HepG2 (cell line): ENCODE data around the gene FNDC4. TPM values are rescaled to one million over a fixed set of nuclear protein-coding genes. Genes with fewer than 3 reads are reported as not detected.

ENCODE experiments used
- ARID3A ChIP-seq: IDR thresholded peaks from 2 replicates; pipeline ENCODE4 v1.6.1; 2012; ENCODE audit warnings: low read depth, low read length, improper control_type of control experiment
- CEBPB ChIP-seq: IDR thresholded peaks from 2 replicates; pipeline ENCODE4 v1.6.1; 2011; ENCODE audit warnings: low read depth, low read length, improper control_type of control experiment, borderline replicate concordance
- DBP ChIP-seq: sonication (generic); formaldehyde crosslinking; IDR thresholded peaks from 2 replicates; pipeline ENCODE4 v1.4.0; 2020; ENCODE audit warnings: missing genetic modification reagents; ENCODE audit errors: not compliant biosample characterization
- EED ChIP-seq: sonication (generic); formaldehyde crosslinking; IDR thresholded peaks from 2 replicates; pipeline ENCODE4 v1.5.0; 2020; ENCODE audit warnings: mild to moderate bottlenecking, missing genetic modification reagents
- ELF4 ChIP-seq: sonication (generic); formaldehyde crosslinking; IDR thresholded peaks from 2 replicates; pipeline ENCODE4 v1.5.0; 2020; ENCODE audit warnings: missing genetic modification reagents, mild to moderate bottlenecking, moderate library complexity, borderline replicate concordance
- GPN1 ChIP-seq: sonication (generic); formaldehyde crosslinking; IDR thresholded peaks from 2 replicates; pipeline ENCODE4 v1.5.1; 2020; ENCODE audit warnings: missing genetic modification reagents, borderline replicate concordance
- MAFG ChIP-seq: sonication (generic); formaldehyde crosslinking; IDR thresholded peaks from 2 replicates; pipeline ENCODE4 v1.5.1; 2020; ENCODE audit warnings: mild to moderate bottlenecking, missing genetic modification reagents
- PAF1 ChIP-seq: IDR thresholded peaks from 2 replicates; pipeline ENCODE4 v1.6.1; 2016; ENCODE audit warnings: missing genetic modification reagents, missing compliant biosample characterization
- SNRNP70 ChIP-seq: fragments of 200-400 bp; formaldehyde crosslinking; IDR thresholded peaks from 2 replicates; pipeline ENCODE4 v1.6.1; 2017; ENCODE audit warnings: mild to moderate bottlenecking, low read depth, low read length, moderate library complexity
- TCF7 ChIP-seq: sonication (generic); IDR thresholded peaks from 2 replicates; pipeline ENCODE4 v1.6.1; 2016; ENCODE audit warnings: antibody characterized with exemption, low read depth
- TMF1 ChIP-seq: sonication (generic); formaldehyde crosslinking; IDR thresholded peaks from 2 replicates; pipeline ENCODE4 v1.8.1; 2022; ENCODE audit warnings: low read depth, missing genetic modification reagents
- TRIM22 ChIP-seq: fragments of 450-650 bp; IDR thresholded peaks from 2 replicates; pipeline ENCODE4 v1.6.1; 2017
- ZNF20 ChIP-seq: sonication (generic); formaldehyde crosslinking; IDR thresholded peaks from 2 replicates; pipeline ENCODE4 v1.4.0; 2020; ENCODE audit warnings: mild to moderate bottlenecking, moderate library complexity, missing genetic modification reagents
- ZNF616 ChIP-seq: sonication (generic); formaldehyde crosslinking; IDR thresholded peaks from 2 replicates; pipeline ENCODE4 v1.5.0; 2020; ENCODE audit warnings: low read depth, mild to moderate bottlenecking, missing genetic modification reagents
- ZNF639 ChIP-seq: conservative IDR thresholded peaks from 2 replicates; pipeline ENCODE4 v1.6.1; 2018; ENCODE audit warnings: missing genetic modification reagents
- polyA plus RNA-seq, 8 experiments: library from polyadenylated mRNA; depleted of rRNA in 3 of 8; stranded (reverse) in 7 of 8; unstranded in 1 of 8; fragments of >200 nt; fragmentation: Illumina TruSeq in 4 of 8; extraction: Trizol in 4 of 8; gene quantifications; 2 replicates each; pipeline versions ENCODE4 v1.2.1 to v1.2.3, GENCODE V29; 2011 to 2016; ENCODE audit warnings: low read depth in 4 of 8, missing spikeins in 1 of 8, mixed read lengths in 1 of 8; ENCODE audit not compliant: insufficient read depth in 1 of 8
- total RNA-seq, 5 experiments: library from RNA; depleted of rRNA; stranded (reverse); fragments of >200 nt; fragmentation: Illumina TruSeq; extraction: Trizol; gene quantifications; 2 replicates each; pipeline ENCODE4 v1.2.3, GENCODE V29; 2016; ENCODE audit warnings: low read depth in 1 of 5
- TF ChIP-seq, protein P1 (sequence below): sonication (generic); formaldehyde crosslinking; IDR thresholded peaks from 2 replicates; pipeline ENCODE4 v1.5.0; 2020; ENCODE audit warnings: missing genetic modification reagents
- TF ChIP-seq, protein P2 (sequence below): sonication (generic); formaldehyde crosslinking; IDR thresholded peaks from 2 replicates; pipeline ENCODE4 v1.8.0; 2022; ENCODE audit warnings: mild to moderate bottlenecking, missing genetic modification reagents, moderate library complexity
- TF ChIP-seq, protein P3 (sequence below): sonication (generic); formaldehyde crosslinking; IDR thresholded peaks from 2 replicates; pipeline ENCODE4 v1.5.0; 2020; ENCODE audit warnings: missing genetic modification reagents

FNDC4 gene
- total and polyA plus RNA-seq, 2 of the 13 experiments (the other 11 are each of a cell fraction or from before 2014, with no cell fraction given) = 9.0 to 17.4 TPM

DNA sequence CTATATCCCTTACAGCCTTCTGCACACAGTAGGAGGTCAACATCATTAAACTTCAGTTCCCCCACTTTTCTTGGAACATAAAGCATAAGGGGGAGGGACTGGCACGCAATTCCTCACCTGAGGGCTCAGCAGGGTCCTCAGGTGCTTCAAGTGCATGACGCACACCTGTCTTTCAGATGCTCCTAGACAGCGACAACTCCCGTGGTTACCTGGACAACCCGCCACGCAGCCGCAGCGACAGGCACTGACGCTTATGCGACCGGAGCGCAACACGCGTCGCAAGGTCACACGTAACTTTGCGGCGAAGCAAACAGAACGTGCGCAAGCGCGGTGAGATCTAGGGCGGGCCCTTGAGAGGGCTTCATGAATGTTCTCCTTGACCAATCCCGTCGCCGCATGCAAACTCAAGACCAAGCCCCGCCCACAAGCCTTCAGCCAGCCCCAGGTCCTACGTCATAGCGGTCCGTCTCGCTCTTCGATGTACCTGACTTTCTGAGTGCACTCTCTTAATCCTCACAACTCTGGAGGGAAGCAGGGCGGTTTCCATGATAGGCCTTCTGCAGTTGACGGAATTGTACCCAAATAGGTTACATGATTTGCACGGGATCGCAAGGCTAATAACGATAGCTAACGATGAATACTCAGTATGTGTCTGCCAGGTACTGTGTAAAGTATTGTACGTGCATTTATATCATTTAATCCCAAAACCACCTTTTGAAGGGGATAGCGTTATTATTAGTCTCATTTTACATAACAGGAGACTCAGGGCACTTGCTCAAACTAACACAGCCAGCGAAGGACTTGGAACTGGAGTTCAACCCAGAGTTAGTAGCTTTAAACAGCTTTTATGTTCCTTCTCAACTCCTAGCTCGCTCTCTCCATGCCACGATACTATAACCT lies 5.3 kb downstream of the FNDC4 start, which contains the start of gene IFT172 (continued):
- TF ChIP-seq ZNF616 (peak; percentile 74; the same call in 1 of the 2 replicates), CEBPB (peak; percentile 50; the same call in 1 of the 2 replicates), MAFG (CRISPR knock-in tag) (no peak), TCF7 (no peak), DBP (CRISPR knock-in tag) (no peak), ELF4 (CRISPR knock-in tag) (no peak), ZNF20 (CRISPR knock-in tag) (no peak), ZNF639 (peak; percentile 76; the same call in 1 of the 2 replicates), ARID3A (no peak), TMF1 (CRISPR knock-in tag) (no peak), SNRNP70 (no peak), PAF1 (no peak), TRIM22 (no peak), GPN1 (CRISPR knock-in tag) (no peak), EED (CRISPR knock-in tag) (no peak)
- TF ChIP-seq, protein P1, sequence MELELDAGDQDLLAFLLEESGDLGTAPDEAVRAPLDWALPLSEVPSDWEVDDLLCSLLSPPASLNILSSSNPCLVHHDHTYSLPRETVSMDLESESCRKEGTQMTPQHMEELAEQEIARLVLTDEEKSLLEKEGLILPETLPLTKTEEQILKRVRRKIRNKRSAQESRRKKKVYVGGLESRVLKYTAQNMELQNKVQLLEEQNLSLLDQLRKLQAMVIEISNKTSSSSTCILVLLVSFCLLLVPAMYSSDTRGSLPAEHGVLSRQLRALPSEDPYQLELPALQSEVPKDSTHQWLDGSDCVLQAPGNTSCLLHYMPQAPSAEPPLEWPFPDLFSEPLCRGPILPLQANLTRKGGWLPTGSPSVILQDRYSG = no peak
- TF ChIP-seq, protein P2, sequence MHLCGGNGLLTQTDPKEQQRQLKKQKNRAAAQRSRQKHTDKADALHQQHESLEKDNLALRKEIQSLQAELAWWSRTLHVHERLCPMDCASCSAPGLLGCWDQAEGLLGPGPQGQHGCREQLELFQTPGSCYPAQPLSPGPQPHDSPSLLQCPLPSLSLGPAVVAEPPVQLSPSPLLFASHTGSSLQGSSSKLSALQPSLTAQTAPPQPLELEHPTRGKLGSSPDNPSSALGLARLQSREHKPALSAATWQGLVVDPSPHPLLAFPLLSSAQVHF (CRISPR knock-in tag) = no peak
- TF ChIP-seq, protein P3, sequence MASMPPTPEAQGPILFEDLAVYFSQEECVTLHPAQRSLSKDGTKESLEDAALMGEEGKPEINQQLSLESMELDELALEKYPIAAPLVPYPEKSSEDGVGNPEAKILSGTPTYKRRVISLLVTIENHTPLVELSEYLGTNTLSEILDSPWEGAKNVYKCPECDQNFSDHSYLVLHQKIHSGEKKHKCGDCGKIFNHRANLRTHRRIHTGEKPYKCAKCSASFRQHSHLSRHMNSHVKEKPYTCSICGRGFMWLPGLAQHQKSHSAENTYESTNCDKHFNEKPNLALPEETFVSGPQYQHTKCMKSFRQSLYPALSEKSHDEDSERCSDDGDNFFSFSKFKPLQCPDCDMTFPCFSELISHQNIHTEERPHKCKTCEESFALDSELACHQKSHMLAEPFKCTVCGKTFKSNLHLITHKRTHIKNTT (CRISPR knock-in tag) = no peak
